ENCODE results near the gene MYL3. TPM values are rescaled to one million over a fixed set of nuclear protein-coding genes. Genes with fewer than 3 reads are reported as not detected.

The MYL3 gene
- total RNA-seq, 1 experiment from 2014 or later: not detected

- no TSS peak for BruUV-seq (replicated peaks)
- Histone ChIP-seq H3K27ac (ENCODE audit: low read length) (no peak overlapping the region), H3K9me2 (replicated peaks; ENCODE audit: low read length) (no peaks in the 10 kb centered on the region), H3K4me1 (ENCODE audit: insufficient read depth, low read length) (peaks cover 9% of the 10 kb centered on the region), H3K9ac (ENCODE audit: low read length) (no peak overlapping the region), H3K36me3 (ENCODE audit: low read depth, low read length) (no peaks in the 10 kb centered on the region), H3K4me3 (ENCODE audit: low read length) (no peak overlapping the region), H3K4me2 (ENCODE audit: low read length) (no peak overlapping the region), H2AFZ (ENCODE audit: low read length) (no peak overlapping the region), H3K9me3 (ENCODE audit: low read length) (no peaks in the 10 kb centered on the region), H4K20me1 (ENCODE audit: low read length) (no peaks in the 10 kb centered on the region), H3K27me3 (ENCODE audit: low read length) (no peaks in the 10 kb centered on the region), H3F3A (ENCODE audit: low read length, unreplicated experiment) (no peaks in the 10 kb centered on the region), H3K79me2 (ENCODE audit: low read length) (no peaks in the 10 kb centered on the region)
- POLR2A ChIA-PET (ENCODE audit: unreplicated experiment): no interaction called here
- intact Hi-C loops (cut with micrococcal nuclease): no loop called here
- no peak for TF ChIP-seq EZH2 (IDR thresholded peaks at IDR 0.05; ENCODE audit: low read length, unreplicated experiment)
- no peak for TF ChIP-seq EZH2phosphoT487 (IDR thresholded peaks at IDR 0.05; ENCODE audit: borderline replicate concordance, low read length)
- TF ChIP-seq CTCF (conservative IDR thresholded peaks at IDR 0.05; ENCODE audit: low read depth, low read length): no peak
- CTCF ChIA-PET: no interaction called here
- no peak for DNase-seq
- ATAC-seq: no peak
Observed at GRCh38 chr3:46901591-46902187, 38.4 kb upstream of the MYL3 start.

GRCh38 chr3:46901061-46901460 is 37.8 kb upstream of the MYL3 start:
- H3K79me2 ChIP-seq (ENCODE audit: low read length): no peaks in the 10 kb centered on the region
- H3K36me3 ChIP-seq (ENCODE audit: low read depth, low read length): no peaks in the 10 kb centered on the region
- intact Hi-C loops (cut with micrococcal nuclease): no loop called here
- no peaks in the 10 kb centered on the region for H3K9me2 ChIP-seq (replicated peaks; ENCODE audit: low read length)
- TF ChIP-seq EZH2 (IDR thresholded peaks at IDR 0.05; ENCODE audit: low read length, unreplicated experiment) (no peak), CTCF (conservative IDR thresholded peaks at IDR 0.05; ENCODE audit: low read depth, low read length) (no peak), EZH2phosphoT487 (IDR thresholded peaks at IDR 0.05; ENCODE audit: borderline replicate concordance, low read length) (no peak)
- no peak for DNase-seq
- no peak overlapping the region for H2AFZ ChIP-seq (ENCODE audit: low read length)
- BruUV-seq (replicated peaks): no TSS peak
- no peak overlapping the region for H3K4me3 ChIP-seq (ENCODE audit: low read length)
- no peak overlapping the region for H3K4me2 ChIP-seq (ENCODE audit: low read length)
- no peaks in the 10 kb centered on the region for H3K9me3 ChIP-seq (ENCODE audit: low read length)
- ATAC-seq: no peak
- H4K20me1 ChIP-seq (ENCODE audit: low read length): no peaks in the 10 kb centered on the region
- no peak overlapping the region for H3K9ac ChIP-seq (ENCODE audit: low read length)
- H3K4me1 ChIP-seq (ENCODE audit: insufficient read depth, low read length): peaks cover 9% of the 10 kb centered on the region
- no peak overlapping the region for H3K27ac ChIP-seq (ENCODE audit: low read length)
- ChIA-PET CTCF (no interaction called here), POLR2A (ENCODE audit: unreplicated experiment) (no interaction called here)
- H3F3A ChIP-seq (ENCODE audit: low read length, unreplicated experiment): no peaks in the 10 kb centered on the region
- H3K27me3 ChIP-seq (ENCODE audit: low read length): no peaks in the 10 kb centered on the region

DNA sequence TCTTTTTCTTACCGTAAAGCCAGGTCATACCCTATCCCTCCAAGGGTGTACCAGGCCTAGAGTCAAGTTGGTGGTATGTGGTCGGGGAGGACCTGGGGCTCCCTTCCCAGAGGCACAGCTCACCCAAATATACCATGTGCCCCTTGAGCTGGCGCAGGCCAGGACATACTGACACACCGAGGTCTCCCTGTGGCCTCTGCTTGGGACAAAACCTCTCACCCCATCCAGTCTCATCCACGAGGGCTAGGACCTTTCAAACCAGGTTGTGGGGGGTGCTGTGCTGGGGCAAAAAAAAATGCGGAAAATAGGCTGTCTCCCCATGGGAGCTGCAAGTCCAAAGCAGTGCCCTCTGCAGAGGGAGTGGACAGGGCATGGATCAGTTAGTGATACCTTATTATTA is 37.1 kb upstream of the MYL3 start:
- ChIA-PET POLR2A (ENCODE audit: unreplicated experiment) (no interaction called here), CTCF (no interaction called here)
- H3K79me2 ChIP-seq (ENCODE audit: low read length): no peaks in the 10 kb centered on the region
- no peak for TF ChIP-seq EZH2 (IDR thresholded peaks at IDR 0.05; ENCODE audit: low read length, unreplicated experiment)
- no peaks in the 10 kb centered on the region for H3F3A ChIP-seq (ENCODE audit: low read length, unreplicated experiment)
- H4K20me1 ChIP-seq (ENCODE audit: low read length): no peaks in the 10 kb centered on the region
- DNase-seq (no peak), ATAC-seq (no peak)
- H3K4me3 ChIP-seq (ENCODE audit: low read length): no peak overlapping the region
- BruUV-seq (replicated peaks): no TSS peak
- no peaks in the 10 kb centered on the region for H3K9me2 ChIP-seq (replicated peaks; ENCODE audit: low read length)
- no peak overlapping the region for H2AFZ ChIP-seq (ENCODE audit: low read length)
- H3K36me3 ChIP-seq (ENCODE audit: low read depth, low read length): no peaks in the 10 kb centered on the region
- H3K4me1 ChIP-seq (ENCODE audit: insufficient read depth, low read length): peaks cover 9% of the 10 kb centered on the region
- intact Hi-C loops (cut with micrococcal nuclease): no loop called here
- H3K27me3 ChIP-seq (ENCODE audit: low read length): no peaks in the 10 kb centered on the region
- no peak overlapping the region for H3K4me2 ChIP-seq (ENCODE audit: low read length)
- H3K9ac ChIP-seq (ENCODE audit: low read length): no peak overlapping the region
- H3K9me3 ChIP-seq (ENCODE audit: low read length): no peaks in the 10 kb centered on the region
- no peak overlapping the region for H3K27ac ChIP-seq (ENCODE audit: low read length)
